ENCODE results near the gene C13orf42. TPM values are rescaled to one million over a fixed set of nuclear protein-coding genes. Genes with fewer than 3 reads are reported as not detected.

The C13orf42 gene
- total RNA-seq, 2 donors from 2014 or later, result not detected

DNA sequence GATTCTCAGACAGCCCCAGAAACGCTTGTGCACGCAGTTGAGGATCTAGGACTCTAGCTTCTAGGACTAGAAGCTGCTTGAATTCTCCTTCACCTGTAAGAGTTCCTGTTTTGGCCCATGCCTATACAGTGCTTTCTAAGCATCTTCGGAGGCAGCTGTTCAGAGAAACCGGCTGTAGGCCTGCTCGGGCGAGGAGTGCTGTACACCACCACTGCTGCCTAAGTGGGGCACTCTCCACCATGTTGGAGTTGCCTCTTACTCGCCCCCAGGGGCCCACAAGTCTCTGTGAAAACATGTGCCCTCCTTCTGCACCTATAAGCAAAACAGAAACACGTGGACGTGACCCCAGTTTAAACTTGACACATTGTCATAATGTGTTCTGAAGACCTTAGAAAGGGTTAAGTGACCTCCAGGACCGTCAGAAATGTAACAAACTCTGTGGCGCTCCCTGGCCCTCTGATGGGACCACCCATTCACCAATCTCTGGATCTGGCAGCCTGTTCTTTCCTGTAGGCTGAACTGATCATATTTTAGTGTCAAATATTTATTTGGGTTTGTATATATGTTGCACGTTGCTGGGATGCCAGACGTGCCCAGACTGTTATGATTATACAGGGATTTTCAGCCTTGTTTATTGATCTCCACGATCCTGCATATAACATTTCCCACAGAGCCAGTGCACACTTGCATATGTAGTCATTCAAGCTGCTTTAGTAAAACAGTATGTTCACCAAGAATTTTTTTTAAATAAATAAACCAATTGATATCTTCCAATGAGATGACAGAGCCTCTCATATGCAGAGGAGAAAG is 60.8 kb downstream of the C13orf42 start:
- Mint-ChIP-seq H3K9me3 (no peaks in the 10 kb centered on the region), H3K27ac (no peak overlapping the region), H3K36me3 (no peaks in the 10 kb centered on the region)
- DNase-seq (ENCODE audit: low spot score in 2 of 2) (no peak), ATAC-seq (no peak)

DNA sequence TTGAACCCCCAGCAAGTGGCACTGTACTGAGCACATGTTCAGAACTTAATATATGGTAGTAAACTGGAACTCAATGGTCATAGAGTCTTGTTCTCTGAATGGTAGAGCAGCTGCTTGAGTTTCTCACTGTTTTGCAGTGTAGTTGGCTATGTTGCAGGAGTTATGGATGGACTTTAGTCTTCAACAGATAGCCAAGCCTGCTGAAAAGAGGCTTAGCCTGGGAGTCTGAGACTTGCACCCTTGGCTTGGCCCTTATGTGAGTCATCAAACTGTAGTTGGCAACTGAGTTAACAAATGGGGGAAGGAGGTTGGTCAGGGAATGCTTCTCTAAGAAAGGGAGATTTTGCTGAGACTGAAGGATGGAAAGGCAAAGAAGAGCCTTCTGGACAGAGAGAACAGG is 62.5 kb downstream of the C13orf42 start:
- no peaks in the 10 kb centered on the region for H3K36me3 Mint-ChIP-seq
- H3K9me3 Mint-ChIP-seq, result no peaks in the 10 kb centered on the region
- no peak for DNase-seq (ENCODE audit: low spot score in 2 of 2)
- ATAC-seq, result no peak
- no peak overlapping the region for H3K27ac Mint-ChIP-seq

DNA sequence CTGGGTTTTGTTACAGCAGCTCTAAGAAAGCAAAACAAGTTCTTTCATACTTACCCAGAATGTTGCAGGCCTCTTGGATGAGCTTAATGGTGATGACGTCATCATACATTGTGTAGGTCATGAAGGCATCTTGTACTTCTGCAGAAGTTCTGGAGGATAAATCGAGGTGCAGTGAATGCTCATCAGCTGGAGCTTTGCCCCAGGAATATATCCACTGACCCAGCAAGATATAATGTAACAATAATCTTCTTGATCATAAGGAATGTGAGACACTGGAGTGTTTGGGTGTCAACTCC is 63.0 kb downstream of the C13orf42 start:
- H3K9me3 Mint-ChIP-seq, result no peaks in the 10 kb centered on the region
- H3K36me3 Mint-ChIP-seq, result no peaks in the 10 kb centered on the region
- no peak overlapping the region for H3K27ac Mint-ChIP-seq
- no peak for DNase-seq (ENCODE audit: low spot score in 2 of 2)
- no peak for ATAC-seq

DNA sequence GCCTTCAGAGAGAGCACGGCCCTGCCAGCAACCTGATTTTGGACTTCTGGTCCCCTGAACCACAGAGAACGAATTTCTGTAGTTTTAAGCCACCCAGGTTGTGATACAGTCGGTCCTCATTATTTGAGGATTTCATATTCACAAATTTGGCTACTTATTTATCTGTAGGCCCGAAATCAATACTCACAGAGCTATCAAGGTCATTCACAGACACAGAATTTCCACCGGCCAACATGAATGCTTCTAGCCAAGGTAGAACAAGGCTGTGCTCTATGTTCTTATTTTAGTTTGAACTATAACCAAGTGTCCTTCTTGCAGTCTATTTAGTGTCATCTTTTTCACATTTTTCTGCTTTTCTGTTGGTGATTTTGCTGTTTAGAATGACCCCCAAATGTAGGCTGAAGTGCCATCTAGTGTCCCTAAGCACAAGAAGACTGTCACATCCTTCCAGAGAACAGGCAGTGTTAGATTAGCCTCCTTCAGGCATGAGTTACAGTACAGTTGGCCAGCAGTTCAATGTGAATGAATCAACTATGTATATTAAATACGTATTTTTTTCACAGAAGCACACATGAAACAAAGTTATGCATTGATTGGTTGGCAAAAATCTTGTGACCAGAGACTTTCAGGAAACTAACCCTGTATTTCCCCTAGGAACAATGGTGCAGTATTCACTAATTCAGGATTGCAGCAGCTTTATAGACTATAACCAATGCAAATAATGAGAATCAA is 63.5 kb downstream of the C13orf42 start:
- H3K9me3 Mint-ChIP-seq, result no peaks in the 10 kb centered on the region
- H3K36me3 Mint-ChIP-seq, result no peaks in the 10 kb centered on the region
- ATAC-seq (no peak), DNase-seq (ENCODE audit: low spot score in 2 of 2) (no peak)
- no peak overlapping the region for H3K27ac Mint-ChIP-seq

DNA sequence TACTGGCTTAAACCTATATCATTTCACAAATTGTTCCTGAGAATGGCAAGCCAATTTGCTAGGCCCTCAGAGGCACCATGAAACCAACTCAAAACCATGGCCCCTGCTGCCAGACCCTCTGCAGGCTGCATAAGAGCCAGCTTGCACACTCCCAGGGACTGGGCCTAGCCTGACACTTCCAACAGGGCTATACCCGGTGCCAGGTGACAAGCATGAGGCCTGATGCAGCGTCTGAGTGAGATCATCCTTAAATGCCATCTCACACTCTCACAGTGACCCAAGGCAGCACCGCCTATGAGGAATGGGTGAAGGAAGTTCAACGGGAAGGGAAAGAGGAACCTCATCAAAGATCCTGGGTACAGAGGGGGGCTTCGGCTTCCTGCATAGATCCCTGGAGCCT is 65.6 kb downstream of the C13orf42 start:
- no peak for ATAC-seq
- Mint-ChIP-seq H3K36me3 (no peaks in the 10 kb centered on the region), H3K9me3 (no peaks in the 10 kb centered on the region), H3K27ac (no peak overlapping the region)
- DNase-seq (ENCODE audit: low spot score in 2 of 2), result no peak

DNA sequence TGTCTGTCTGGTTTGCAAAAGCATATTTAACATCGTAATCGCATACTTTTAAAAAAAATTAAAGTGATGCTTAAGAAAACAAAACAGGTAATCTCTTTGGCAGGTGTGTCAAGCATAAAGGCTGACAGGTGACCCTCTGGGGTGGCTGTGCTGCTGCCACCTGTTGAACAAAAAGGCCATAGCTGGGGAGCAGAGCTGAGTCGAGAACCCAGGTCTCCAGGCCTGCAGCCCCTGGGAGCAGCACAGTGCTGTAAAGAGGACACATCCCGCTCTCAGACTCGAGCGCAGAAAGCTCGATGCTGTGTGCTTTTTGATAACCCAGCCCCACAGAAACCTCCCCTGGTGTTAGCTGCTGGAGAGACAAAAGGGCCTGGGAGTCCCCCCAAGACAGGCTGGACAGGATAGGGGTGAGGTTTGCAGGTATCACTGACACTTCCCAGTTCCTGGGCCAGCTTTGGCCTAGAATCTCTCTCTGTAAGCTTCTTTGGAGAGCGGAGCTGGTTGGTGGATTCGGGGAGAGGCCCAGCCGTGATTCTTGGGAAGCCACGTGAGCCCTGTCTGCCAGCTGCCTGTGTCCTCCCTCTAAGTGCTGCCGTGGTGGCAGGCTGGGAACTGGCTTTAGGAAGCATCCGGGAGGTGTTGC is 66.9 kb downstream of the C13orf42 start:
- Mint-ChIP-seq H3K9me3 (no peaks in the 10 kb centered on the region), H3K27ac (no peak overlapping the region), H3K36me3 (no peaks in the 10 kb centered on the region)
- DNase-seq (ENCODE audit: low spot score in 2 of 2) (no peak), ATAC-seq (no peak)

DNA sequence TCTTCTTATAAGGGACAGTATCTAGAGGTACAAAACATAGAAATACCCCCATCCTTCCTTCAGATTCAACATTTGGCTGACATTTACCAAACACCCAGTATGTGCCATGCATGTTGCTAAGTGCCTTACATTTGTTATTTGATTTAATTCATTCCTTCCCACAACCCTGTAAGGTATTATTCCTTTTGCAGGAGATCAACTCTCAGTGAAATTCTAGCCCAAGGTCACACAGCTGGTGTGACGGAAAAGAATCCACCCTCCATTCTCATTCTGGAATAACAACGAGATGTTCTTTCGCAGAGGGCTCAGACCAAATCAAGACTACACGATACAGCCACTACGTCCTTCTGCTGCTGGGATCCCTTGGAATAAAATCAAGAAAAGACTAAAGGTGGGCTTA is 67.8 kb downstream of the C13orf42 start:
- ATAC-seq, result no peak
- Mint-ChIP-seq H3K36me3 (no peaks in the 10 kb centered on the region), H3K27ac (no peak overlapping the region), H3K9me3 (no peaks in the 10 kb centered on the region)
- DNase-seq (ENCODE audit: low spot score in 2 of 2), result no peak

DNA sequence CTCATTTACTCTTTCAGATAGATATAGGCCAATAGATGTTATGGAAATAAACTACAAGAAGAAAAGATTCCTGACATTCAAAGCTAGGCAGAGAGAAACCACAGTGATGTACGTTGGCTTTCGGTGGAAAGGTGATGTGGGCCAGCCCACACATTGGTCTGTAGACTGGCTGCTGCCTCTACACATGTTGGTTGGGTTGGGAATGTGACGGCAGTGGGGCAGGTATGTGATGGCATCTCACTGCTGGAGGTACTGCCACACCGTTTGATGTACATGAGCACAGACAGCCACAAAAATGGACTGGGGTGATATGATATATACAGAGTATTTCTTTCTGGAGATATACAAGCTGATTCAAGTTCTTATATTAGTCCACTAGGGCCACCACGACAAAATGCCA is 69.4 kb downstream of the C13orf42 start:
- H3K36me3 Mint-ChIP-seq, result no peaks in the 10 kb centered on the region
- DNase-seq (ENCODE audit: low spot score in 2 of 2) (no peak), ATAC-seq (no peak)
- no peak overlapping the region for H3K27ac Mint-ChIP-seq
- H3K9me3 Mint-ChIP-seq, result no peaks in the 10 kb centered on the region

DNA sequence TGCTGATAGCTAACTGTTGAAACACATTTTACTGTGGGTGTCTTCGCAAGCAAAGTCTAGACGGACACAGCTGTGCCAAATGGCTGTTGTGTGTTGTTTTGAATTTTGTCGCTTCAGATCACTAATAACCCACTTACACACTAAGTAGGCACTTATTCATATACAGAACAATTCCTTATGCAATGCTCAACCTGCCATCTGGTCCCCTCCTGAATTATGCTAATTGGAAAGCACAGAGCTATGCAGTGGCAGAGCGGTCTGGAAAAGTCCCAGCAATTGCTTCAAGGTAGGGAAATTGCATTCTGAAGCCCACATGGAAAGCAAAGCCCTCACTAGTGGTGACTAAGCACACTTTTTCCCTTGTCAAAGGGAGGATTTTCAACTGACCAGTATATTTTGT is 69.9 kb downstream of the C13orf42 start:
- Mint-ChIP-seq H3K36me3 (no peaks in the 10 kb centered on the region), H3K27ac (no peak overlapping the region), H3K9me3 (no peaks in the 10 kb centered on the region)
- no peak for DNase-seq (ENCODE audit: low spot score in 2 of 2)
- ATAC-seq, result no peak

DNA sequence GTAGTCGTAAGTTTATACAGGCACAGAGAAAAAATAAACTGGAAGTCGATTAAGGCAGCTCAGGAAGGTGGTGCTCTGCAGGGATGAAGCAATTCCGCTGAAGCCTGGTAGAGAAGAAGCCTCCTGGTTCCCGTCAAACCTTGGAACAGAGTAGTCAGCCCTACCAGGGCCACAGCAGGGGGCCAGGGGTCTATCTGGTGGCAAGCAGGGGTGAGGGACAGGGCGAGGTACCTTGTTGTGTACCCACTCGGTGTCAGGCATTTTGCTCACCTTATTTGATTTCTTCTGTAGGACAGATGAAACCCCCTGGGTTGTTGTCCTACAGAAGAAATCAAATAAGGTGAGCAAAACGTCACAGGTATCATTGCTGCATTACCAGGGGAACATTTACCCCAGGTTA is 70.6 kb downstream of the C13orf42 start:
- no peaks in the 10 kb centered on the region for H3K9me3 Mint-ChIP-seq
- DNase-seq (ENCODE audit: low spot score in 2 of 2) (no peak), ATAC-seq (no peak)
- no peaks in the 10 kb centered on the region for H3K36me3 Mint-ChIP-seq
- H3K27ac Mint-ChIP-seq, result no peak overlapping the region

DNA sequence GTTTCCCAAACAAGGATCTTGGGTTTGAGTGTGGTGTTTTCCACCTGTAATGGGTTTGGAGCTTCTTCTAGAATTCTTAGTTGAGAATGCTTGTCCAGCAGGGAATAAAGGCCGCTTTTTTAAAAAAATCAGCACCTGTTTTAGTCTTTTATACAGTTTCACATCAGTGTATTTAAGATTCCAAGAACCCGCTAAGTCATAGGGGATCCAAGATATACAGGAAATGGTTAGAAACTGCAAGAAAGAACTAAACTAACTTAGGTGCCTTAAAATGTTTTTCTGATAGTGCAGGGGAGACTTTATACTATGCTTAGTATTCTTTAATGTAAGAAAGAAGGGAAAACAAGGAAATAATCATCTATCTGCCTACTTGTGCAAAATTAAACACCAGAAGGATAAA is 74.7 kb downstream of the C13orf42 start:
- no peak for ATAC-seq
- no peak for DNase-seq (ENCODE audit: low spot score in 2 of 2)
- H3K36me3 Mint-ChIP-seq, result no peaks in the 10 kb centered on the region
- H3K9me3 Mint-ChIP-seq, result no peaks in the 10 kb centered on the region
- no peak overlapping the region for H3K27ac Mint-ChIP-seq

DNA sequence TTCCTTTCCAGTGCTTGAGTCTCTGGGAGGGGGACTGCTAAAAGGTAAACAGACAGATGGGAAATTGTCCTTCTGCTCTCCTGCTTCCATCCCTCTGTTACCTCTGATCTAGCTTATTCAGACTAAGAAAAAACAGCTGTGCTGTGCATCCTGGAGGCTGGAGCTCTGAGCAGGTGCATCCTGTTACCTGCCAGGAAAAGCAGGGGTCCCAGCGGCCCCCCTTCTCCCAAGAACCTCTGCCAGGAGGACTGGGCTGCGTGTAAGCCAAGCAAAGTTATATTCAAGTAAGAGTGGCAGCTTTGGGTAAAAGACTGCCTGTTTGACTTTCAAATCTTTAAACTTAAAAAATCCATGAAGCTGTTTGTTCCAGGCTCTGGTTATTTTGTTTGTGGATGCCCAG is 75.1 kb downstream of the C13orf42 start:
- no peak for DNase-seq (ENCODE audit: low spot score in 2 of 2)
- ATAC-seq, result no peak
- H3K9me3 Mint-ChIP-seq, result no peaks in the 10 kb centered on the region

DNA sequence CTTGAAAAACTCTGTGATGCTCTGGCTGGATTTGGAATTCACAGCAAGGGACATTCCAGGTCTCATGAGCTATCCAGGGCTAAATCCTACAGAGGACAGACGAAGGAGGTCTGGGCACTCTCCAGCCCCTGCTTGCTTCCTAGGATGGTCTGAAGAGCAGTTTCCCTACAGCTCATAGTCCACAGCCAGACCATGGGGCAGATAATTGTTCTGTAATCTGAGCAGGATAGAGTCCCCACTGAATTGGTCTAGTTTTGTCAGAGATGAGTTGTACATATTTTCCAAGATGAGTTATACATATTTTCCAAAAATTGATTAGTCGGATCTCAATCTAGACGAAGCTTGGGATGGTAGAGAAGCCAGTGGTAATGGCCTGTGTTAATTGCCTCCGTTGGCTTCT is 75.6 kb downstream of the C13orf42 start:
- ATAC-seq (no peak), DNase-seq (ENCODE audit: low spot score in 2 of 2) (no peak)
- Mint-ChIP-seq H3K27ac (no peak overlapping the region), H3K9me3 (no peaks in the 10 kb centered on the region), H3K36me3 (no peaks in the 10 kb centered on the region)

More for the DNA sequence above, 75.1 kb downstream of the C13orf42 start:
- Mint-ChIP-seq H3K36me3 (no peaks in the 10 kb centered on the region), H3K27ac (no peak overlapping the region)

DNA sequence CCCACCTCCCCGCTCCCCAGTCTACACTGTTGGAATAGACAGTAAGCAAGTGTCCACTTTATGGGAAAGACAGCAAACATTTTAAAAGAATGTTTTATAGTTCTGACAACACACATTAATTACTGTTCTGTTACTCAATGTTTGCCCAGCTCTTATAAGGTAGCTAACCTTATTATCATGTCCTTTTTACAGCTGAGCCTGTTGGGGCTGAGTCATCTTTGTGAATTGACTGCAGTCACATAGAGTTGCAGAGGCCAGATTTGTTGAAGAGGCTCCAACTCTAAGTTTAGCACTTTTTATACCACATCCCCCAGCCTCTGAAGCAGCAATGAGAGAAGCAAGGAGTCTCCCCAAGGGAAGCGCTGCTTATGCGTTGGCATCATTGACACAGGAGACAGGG is 76.2 kb downstream of the C13orf42 start:
- H3K27ac Mint-ChIP-seq, result no peak overlapping the region
- ATAC-seq (no peak), DNase-seq (ENCODE audit: low spot score in 2 of 2) (no peak)
- no peaks in the 10 kb centered on the region for H3K9me3 Mint-ChIP-seq
- no peaks in the 10 kb centered on the region for H3K36me3 Mint-ChIP-seq

DNA sequence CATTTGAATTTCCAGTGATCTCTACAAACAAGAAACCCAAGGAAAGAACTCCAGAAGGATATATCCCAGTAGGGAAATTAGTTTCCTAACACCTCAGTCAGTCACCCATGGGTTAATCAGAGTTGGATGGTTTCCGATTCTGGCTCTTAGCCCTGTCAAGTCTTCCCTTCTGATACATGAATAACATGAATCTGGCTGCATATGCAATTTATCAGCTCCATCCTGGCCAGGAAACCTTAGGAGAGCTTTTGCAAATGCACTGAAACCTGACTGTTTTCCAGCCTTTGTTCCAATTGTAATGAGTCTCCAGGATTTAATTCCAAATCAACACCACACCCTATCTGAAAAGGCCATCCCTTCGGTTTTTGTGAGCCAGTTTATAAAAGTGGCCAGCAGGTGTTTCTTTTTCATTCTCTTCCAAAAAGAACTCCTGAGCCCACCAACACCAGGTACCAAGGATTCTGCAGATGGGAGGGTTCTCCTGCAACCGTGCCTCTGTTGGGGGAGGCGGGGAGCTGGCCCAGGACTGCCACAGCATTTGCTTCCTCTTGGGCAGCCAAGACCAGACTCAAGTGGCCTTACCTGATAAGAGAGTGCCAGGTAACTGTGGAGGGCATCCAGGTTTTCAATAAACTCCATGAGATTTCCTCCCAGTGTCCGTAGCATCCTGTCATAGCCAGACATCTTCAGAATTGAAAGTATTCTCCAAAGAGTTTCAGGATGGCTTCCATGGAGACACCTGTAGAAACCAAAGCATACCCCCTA is 77.5 kb downstream of the C13orf42 start:
- ATAC-seq, result no peak
- Mint-ChIP-seq H3K9me3 (no peaks in the 10 kb centered on the region), H3K27ac (no peak overlapping the region), H3K36me3 (no peaks in the 10 kb centered on the region)
- DNase-seq (ENCODE audit: low spot score in 2 of 2), result no peak

DNA sequence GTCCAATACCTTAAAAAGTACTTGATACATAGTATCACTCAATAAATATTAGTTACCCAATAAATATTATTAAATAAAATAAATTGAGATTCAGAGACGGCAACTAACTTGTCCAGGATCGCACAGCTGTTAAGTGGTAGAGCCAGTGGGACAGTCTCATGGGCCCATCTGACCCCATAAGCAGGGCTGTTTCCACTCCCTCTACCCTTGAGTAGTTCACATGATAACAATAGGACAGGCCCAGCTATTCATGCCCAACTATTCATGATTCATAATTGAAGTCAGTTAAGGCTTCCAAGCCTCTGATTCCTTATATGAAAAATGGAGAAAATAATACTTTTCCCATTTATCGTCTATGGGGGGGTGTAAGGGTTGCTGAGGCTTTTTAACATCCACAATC is 78.2 kb downstream of the C13orf42 start:
- H3K27ac Mint-ChIP-seq, result no peak overlapping the region
- H3K9me3 Mint-ChIP-seq, result no peaks in the 10 kb centered on the region
- no peak for ATAC-seq
- DNase-seq (ENCODE audit: low spot score in 2 of 2), result no peak
- H3K36me3 Mint-ChIP-seq, result no peaks in the 10 kb centered on the region

All from activated naive CD4-positive, alpha-beta T cell treated with anti-CD3 and anti-CD28 coated beads, Interleukin-2, amount 50 U/mL, for 72 hours (primary cell).